ENCODE measurements around the gene RASAL3. TPM values are rescaled to one million over a fixed set of nuclear protein-coding genes. Genes with fewer than 3 reads are reported as not detected.

RASAL3 gene
- total RNA-seq, 1 experiment from 2014 or later = 1.9 TPM

- H3K9ac ChIP-seq (ENCODE audit: extremely low read depth, insufficient read length, low read length) = no peak overlapping the region
- H3K9me3 Mint-ChIP-seq = peaks cover 0 to 2% of the 10 kb centered on the region in 2 experiments; a peak in 3 of 5 replicates
- H3K27me3 Mint-ChIP-seq (ENCODE audit: low read depth) = peaks cover 50% of the 10 kb centered on the region
These were observed 12.0 kb downstream of the RASAL3 start for GRCh38 chr19:15452111-15453047.

More at GRCh38 chr19:15452111-15453047, 12.0 kb downstream of the RASAL3 start:
- Histone ChIP-seq H4K91ac (ENCODE audit: insufficient read length, low read depth, low read length) (no peak overlapping the region), H2AFZ (ENCODE audit: low read length) (no peak overlapping the region), H4K8ac (replicated peaks; ENCODE audit: insufficient read length, low read depth, low read length) (no peak overlapping the region), H4K5ac (ENCODE audit: insufficient read length, low read depth, low read length) (no peak overlapping the region), H2BK5ac (ENCODE audit: insufficient read length, low read length) (no peak overlapping the region), H3K4ac (ENCODE audit: low read depth, low read length) (no peak overlapping the region), H3K79me1 (ENCODE audit: insufficient read depth, low read depth, low read length, poor library complexity, severe bottlenecking) (no peaks in the 10 kb centered on the region), H3K56ac (ENCODE audit: insufficient read length, low read depth, low read length) (no peak overlapping the region), H3K4me2 (ENCODE audit: insufficient read depth, insufficient read length, low read length) (peak overlapping the region; percentile 82), H3K18ac (ENCODE audit: insufficient read length, low read depth, low read length) (peak overlapping the region; percentile 70), H4K20me1 (ENCODE audit: control insufficient read depth, insufficient read depth, insufficient read length) (no peaks in the 10 kb centered on the region), H2AK5ac (ENCODE audit: insufficient read length, low read length) (no peak overlapping the region), H2BK12ac (ENCODE audit: insufficient read length, low read depth, low read length) (no peak overlapping the region), H3K4me1 (ENCODE audit: insufficient read depth, low read length) (no peaks in the 10 kb centered on the region; the same call in 1 of the 2 replicates), H3K9me3 (ENCODE audit: control insufficient read depth, low read depth, low read length) (no peaks in the 10 kb centered on the region), H3K23me2 (ENCODE audit: insufficient read length, low read depth, low read length, poor library complexity, severe bottlenecking) (peaks cover 28% of the 10 kb centered on the region), H3K23ac (ENCODE audit: insufficient read length, low read depth, low read length) (no peak overlapping the region), H3K79me2 (ENCODE audit: insufficient read depth, low read length) (no peaks in the 10 kb centered on the region), H3T11ph (ENCODE audit: low read length) (no peak overlapping the region), H3K27me3 (ENCODE audit: insufficient read depth, low read length) (peaks cover 2% of the 10 kb centered on the region; the same call in 1 of the 2 replicates), H3K27ac (ENCODE audit: insufficient read length, low read depth, low read length) (no peak overlapping the region), H3K14ac (ENCODE audit: insufficient read depth, low read length) (no peak overlapping the region; the same call in 1 of the 2 replicates), H2BK15ac (ENCODE audit: low read depth, low read length) (peak overlapping the region; percentile 1; the same call in 1 of the 2 replicates), H2BK20ac (ENCODE audit: low read depth, low read length, poor library complexity, severe bottlenecking) (no peak overlapping the region), H2BK120ac (ENCODE audit: low read depth, low read length, poor library complexity, severe bottlenecking) (no peak overlapping the region)
- peak overlapping the region; percentile 52 to 82 for H3K4me3 Mint-ChIP-seq
- no peaks in the 10 kb centered on the region for H3K36me3 Mint-ChIP-seq (ENCODE audit: insufficient read depth in 1 of 3, low read depth in 3 of 3)
- no peak for TF ChIP-seq CTCF (conservative IDR thresholded peaks at IDR 0.05)
- 0 out of 7 replicates have a peak overlapping the region, but pooled peaks of 2 of the 3 experiments have one; percentile 27 to 78 for H3K27ac Mint-ChIP-seq
- WGBS (ENCODE audit: extremely low coverage, insufficient read length, low lambda C conversion rate) = no CpG with 5 or more reads among the region's 37 CpGs
- peaks cover 9 to 26% of the 10 kb centered on the region in 2 experiments for H3K4me1 Mint-ChIP-seq
- DNase-seq = peak; percentile 99
